GM19351 (cell line): ENCODE results near the gene MSS51.

Experiments
- ATAC-seq: cut with Tn5 transposase; IDR thresholded peaks from one replicate; pipeline ENCODE4 v1.9.1; 2021; ENCODE audit warnings: mild to moderate bottlenecking, moderate library complexity; ENCODE audit not compliant: unreplicated experiment

The MSS51 gene

DNA sequence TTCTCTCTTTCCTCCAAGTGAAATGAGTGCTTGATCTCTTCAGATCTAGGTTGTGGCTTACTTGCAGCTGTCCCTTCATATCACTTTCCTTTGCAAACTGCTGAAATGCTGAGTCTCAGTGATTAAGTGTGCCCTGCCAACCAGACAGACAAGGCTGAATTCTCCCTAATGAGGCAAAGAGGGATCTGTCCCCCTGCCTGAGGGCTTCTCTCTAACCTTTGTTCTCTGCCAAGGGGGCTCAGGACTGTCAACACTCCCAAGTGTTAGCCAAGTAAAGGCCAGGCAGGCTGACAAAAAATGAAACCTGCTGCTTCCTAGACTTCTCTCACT, at the start of gene MSS51:
MSS51 (minus strand) TSS at position 24 of the 330 bp plus-strand sequence. CDS start 5,277 bp downstream, outside the sequence.
- ATAC-seq = no peak

DNA sequence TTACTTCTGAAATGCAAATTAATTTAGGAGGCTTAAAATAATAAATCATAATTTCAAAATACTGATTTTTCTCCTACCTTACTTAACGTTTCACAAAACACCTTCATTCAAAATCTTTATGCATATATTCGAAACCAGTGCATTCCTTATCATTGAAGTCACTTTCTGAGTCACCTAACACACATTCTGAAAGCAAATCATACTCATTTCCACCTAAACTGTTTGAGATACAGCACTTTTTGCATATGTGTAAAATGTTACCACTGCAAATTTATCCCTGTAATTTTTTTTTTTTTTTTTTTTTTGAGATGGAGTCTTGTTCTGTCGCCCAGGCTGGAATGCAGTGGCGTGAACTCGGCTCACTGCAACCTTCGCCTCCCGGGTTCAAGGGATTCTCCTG, 46.8 kb upstream of the MSS51 start:
- no peak for ATAC-seq

DNA sequence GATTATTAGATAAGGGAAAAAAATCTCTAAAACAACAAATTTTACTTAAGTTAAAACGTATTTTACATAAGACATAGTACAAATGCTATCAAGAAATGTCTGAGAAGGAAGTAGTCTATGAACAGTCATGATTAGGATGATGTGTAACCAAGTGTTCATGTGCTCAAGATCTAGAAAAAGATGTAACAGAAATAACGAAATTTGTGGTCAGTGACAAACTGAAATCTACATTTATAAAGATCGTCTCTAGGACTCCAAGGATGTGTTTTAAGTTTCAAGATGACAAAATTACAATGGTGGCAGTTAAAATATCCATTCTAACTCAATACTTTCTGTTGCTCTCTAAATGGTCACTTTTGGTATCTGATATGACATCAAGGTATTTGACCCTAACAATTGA, 45.3 kb upstream of the MSS51 start:
- no peak for ATAC-seq

DNA sequence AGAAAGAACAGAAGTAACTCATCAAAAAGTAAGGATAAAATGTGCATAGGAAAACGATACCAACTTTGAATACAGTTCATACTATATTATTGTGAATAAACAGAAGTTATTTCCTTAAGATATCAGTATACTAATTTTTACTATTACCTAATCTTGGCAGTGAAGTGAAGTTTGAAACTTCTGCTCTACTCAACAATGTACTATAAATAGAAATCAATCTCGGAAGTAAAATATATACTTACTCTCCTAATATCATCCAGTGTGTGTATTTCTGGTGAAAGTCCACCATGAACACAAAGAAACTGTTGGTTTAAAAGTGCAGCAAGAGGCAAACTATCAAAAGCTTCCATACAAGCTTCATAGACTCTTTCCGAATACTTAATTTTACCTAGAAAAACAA, 37.9 kb upstream of the MSS51 start:
- ATAC-seq = no peak

DNA sequence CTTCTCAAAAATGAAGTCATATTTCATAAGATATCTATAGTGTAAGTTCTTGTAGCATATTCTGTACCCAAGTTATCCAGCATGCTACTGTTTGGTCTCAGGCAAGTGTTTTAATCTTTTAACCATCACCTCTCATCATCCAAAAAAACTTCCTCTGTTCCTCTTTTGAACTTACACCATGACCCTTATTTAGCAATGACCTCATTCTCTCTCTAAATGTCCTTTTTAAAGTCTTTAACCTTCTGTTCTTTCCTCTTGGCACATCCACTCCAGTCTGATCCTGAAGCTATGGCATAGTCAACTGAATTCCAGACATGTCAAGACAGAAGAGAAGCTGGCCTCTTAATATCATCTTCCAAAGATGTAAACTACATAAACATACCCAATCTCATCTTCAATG, 36.2 kb upstream of the MSS51 start:
- no peak for ATAC-seq

DNA sequence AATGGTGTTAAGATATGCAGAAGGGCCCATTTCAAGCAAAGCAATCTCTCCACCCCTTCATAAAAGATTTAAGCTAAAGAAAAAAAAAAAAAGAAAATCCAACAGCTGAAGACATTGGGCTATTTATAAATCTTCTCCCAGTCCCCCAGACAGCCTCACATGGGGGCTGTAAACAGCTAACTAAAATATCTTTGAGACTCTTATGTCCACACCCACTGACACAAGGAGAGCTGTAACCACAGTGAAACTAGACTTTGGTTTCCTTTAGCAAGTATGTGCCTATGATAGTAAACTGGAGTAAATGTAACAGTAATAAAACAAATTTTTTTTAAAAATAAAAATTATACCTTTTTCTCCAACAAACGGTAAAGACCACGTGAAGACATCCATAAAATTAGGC, 33.8 kb upstream of the MSS51 start:
- ATAC-seq = peak; percentile 48

DNA sequence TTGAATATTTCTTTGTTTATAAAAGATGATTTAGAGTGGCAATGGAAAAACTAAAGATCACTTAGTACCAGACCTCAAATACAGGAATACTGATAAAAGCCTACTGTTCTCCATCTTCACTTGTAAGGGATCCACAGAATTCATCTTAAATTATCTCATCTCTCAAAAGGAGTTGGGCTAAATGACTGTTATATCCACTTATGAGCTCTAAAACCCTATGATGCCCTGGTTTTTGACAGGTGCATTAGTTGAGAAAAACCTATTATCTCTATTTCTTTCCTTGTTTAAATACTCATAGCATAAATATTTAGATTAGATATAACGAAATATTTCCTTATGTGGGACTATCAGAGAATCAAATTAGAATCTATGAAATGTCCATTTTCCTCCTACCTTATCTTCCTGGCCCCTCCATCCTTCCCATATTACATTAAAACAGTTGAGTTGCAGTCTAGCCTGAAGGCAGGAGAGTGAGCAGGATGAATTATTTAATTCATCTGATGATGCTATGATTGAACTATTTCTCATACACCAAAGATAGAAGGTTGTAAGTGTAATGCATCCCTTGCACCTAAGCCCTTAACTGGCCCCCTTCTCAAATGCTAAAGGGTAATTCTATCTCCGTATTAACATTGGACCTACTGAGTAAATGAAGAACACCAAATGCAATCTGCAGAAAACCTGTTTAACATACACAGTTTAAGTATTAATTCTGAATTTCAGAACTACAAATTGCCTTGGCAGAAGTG, 32.8 kb upstream of the MSS51 start:
- ATAC-seq = no peak

DNA sequence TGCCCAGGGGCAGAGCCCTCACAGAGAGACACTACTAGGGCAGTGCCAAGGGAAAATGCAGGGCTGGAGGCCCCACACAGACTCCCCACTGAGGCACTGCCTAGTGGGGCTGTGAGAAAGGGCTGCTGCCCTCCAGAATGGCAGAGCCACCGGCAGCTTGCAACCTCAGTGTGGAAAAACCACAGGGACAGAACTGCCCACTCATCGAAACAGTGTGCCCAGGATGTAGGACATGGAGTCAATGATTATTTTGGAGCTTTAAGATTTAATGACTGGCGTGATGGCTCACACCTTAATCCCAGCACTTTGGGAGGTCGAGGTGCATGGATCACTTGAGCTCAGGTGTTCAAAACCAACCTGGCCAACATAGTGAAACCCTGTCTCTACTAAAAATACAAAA, 27.5 kb upstream of the MSS51 start:
- ATAC-seq = no peak

DNA sequence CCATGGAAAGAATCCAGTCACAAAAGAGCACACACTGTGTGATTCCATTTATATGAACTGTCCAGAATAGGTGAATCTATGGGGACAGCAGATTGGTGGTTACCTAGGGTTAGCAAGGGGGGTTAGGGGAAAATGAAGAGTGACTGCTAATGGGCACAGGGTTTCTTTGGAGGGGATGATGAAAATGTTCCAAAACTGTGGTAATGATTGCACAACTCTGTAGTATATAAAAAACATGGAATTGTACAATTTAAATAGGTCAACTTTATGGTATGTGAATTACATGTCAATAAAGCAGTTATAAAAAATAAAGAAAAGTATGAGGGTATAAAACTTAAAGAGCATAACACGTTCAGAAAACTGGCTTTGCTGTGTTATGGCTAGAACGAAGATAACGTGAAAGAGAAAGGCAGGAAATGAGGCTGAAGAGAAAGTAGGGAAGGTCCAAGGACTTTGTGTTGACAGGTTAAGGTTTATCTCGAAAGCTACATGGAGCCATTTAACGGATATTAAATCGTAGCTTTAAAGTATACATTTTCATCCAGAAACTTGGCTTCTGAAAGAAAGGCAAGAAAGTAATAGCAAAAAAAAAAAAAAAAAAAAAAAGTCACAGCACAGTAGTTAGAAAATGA, 26.4 kb upstream of the MSS51 start:
- no peak for ATAC-seq

DNA sequence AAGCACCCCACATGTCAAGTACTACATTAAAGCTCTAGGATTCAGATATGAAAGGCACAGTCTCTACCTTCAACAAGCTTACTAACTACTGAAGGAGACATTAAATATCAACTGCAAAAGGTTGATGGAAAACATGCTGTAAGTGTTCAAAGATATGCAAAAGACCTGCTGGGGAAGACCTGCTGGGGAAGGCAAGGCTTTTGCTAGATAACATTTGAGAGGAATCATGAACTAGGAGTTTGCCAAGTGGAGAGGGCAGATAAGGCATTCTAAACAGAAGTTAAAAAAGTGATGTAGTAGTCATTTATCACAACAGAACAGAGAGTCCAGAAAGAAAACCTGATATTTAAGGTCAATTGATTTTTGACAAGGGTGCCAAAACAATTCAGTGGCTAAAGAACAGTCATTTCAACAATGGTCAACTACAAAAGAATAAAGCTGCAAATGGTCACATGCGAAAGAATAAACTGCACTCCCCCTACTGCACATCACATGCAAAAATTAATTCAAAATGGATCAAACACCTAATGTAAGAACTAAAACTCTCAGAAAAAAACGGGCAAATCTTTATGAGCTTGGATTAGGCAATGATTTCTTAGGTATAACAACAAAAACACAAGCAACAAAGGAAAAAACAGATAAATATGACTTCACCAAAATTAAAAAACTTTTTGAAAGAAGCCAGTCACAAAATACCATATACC, 23.0 kb upstream of the MSS51 start:
- no peak for ATAC-seq

DNA sequence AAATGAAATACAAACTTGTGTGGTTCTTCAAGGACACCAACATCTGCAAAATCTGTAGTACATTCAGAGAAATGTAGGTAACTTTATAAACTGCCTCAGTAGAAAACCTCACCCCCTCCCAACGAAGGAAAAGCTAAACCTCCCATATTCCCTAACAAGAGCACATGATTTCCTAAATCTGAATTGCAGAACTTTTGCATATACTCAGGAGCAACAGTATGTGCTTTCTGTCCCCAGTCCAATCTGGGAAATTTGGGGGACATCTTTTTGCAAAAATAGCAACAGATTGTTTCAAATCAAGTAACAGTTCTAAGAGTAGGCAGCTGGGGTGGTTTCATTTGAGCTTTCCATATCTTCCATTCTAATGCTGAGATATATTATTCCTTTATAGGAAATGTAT, 15.8 kb upstream of the MSS51 start:
- ATAC-seq = no peak

DNA sequence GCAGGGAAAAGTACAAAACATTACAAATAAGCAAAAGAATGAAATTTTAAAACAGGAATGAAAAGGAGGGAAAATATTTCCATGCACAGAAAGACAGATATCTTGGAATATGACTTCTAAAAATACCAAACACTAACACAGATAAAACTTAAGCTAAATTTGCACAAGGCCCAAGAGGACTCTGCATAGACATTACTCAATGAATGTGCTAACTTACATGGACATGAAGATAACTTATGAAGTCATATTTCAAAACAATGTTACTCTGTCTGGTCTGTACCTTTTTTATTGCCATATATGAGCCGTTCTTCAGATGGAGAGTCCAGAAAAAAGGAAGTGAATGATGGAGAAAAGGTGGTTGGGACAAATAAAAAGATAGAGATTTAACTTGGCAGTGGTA, 15.0 kb upstream of the MSS51 start:
- ATAC-seq = no peak

DNA sequence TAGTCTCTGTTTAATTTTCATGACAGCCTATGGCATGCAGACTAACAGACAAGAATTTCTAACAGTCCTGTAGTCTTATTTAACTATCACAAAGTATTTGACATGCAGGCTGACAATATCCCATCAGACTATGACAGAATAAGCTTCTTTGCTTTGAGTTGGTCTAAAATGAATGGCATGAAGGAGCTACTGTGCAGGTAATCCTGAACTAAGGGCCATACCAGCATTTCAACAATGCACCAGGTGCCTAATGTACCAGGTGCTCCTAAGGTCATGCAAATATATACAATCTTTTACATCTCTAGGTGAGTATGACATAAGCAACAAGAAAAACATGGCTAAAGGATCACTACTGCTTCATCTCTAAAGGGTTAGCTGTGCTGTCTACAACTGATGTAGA, 13.6 kb upstream of the MSS51 start:
- ATAC-seq = no peak

DNA sequence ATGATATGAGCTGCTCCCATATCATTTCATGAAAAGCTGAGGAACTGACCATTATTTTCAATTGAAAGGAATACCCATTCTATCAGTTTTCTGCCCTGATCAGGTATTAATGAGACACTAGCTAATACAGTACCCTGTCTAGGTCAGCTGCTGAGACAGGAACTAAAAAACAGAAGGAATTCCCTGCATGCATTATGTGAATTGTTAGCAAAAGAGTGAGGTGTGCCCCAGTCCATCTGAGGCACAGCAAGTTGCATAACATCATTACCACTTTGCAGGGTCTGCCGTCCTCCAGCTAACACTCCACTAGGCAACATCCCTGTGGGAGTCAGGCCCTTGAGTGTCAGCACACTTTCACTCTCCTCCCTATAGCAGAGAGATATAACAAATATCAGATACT, 11.1 kb upstream of the MSS51 start:
- ATAC-seq = no peak

DNA sequence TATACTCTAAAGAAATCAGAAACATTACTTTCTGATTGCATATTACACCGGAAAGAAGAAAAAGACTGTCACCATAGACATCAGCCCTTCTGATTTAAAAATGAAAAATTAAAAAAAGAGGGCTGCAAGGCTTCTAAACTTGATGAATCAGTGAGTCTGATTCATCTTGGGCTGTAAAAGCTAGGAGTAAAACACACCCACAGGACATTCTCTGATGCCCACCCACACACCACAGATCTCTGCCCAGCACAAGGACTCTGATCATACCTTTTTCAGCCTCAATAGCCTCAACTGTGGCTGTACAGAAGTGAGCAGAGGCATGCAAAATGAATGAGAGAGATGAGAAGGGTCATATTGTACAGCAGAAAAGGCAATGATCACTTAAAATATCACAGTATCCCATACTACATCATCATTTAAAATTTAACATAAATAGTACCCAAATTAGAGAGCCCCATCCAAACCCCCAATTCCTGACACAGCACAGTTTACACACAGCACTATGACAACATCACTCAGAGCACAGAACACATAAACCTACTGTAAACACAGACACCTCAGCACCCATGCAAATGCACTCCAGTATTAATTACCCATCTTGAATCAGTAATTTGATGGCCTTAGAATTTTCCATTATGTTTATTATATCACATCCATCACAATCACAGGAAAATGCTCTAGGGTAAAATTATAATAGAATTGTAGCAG, 6.4 kb upstream of the MSS51 start:
- ATAC-seq = no peak

DNA sequence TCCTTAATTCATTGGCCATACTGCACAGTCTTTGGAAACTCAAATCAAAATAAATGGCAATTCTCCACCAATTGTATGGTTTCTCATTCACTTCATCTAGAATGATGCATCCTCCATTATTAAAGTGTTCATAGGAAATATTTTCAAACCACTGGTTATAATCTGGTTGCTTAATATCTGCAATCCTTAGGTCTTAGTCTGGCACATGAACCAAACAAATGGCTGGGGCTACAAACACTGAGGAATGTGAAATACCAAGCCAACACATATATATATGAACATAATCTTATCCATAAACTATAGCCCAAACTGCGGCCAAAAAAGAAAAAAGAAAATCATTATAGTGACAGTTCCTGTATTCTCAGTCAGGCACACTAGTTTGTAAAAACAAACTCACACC, 5.7 kb upstream of the MSS51 start:
- ATAC-seq = no peak

DNA sequence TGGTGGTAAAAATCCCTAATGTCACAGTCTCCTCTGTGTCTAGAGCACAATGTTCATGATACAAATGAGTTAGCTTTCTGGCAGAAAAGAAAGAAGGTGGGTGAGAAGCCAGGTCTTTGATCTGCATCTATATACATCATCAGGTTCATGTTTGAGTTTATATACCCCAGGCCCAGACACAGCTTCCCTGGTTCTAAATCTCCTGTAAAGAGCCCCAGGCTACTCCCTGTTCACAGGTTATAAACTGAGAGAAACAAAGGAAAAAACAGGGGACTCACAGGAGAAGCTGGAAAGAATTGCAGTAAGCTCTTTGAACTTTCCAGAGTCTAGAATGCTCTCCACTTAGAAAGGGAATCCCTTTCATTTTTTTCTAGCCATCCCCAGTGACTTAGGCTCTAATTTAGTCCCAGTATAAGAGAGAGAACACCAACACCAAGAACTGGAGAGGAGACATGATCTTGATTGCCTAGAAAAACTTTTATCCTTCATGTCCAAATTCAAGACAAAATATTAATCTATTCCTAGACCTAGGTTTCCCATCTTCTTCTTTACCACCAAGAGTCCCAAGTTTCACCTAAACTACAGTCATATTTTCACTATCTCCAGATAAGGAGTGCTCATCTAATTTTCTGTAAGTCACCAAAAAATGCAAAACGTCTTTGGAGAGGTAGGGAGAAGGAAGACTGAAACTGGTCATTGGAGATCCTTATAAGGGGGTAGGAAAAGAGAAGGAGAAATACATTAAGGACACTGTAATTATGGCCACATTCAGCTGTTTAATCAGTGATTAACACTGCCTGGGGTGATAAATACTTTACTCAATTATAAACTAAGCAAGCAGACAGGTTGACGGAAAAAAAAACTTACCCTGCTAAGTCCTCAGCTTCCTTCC, 469 bp downstream of the MSS51 start:
- no peak for ATAC-seq

DNA sequence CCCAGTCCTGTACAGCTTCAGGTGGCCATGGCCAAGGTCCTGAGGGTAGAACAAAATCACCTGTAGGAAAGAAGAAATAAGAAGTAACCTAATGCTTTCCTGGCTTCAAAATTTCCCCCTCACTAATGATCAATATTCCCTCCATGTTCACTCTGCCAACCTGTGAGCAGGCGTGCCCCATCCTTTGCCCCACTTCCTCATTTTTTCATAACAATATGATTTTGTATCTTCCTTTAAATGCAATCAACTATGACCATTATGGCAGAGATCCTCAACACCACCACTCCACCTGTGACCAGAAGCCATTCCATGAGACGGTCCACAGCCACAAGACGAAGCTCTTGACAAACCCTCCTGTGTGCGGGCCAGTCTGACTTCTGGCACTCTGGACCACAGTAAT, 7.0 kb downstream of the MSS51 start:
- no peak for ATAC-seq

DNA sequence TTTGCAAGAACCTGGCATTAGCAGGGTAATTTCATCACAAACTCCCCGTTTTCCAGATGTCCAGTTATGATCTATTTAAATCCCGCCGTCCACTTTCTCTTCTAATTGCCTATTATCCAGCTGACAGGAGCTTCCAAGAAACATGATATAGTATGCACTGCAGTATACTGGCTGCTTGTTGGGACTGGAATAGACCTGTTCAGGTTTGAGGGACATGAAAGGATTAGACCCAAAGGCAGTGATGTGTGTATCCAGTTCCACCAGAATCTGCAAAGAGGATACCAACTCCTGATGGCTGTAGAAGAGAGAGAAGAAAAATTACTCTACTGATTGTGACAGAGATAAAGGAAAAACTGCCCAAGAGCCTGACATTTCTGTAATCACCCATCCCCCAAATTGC, 8.9 kb downstream of the MSS51 start:
- no peak for ATAC-seq

DNA sequence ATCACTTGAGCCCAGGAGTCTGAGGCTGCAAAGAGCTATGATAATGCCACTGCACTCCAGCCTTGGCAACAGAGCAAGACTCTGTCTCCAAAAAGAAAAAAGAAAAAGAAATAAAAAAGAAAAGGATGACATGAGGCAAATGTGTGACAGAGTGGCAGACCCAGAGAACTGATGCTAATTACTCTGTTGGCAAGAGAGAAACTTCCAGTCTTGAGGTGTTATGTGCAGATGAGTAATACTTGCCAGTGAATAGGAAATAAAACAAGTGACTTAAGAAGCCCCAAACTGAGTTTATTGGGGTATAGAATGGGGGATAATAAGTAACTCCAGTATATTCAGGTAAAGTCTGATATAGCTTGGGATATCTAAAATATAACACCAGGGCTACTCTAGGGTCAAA, 10.1 kb downstream of the MSS51 start:
- no peak for ATAC-seq

DNA sequence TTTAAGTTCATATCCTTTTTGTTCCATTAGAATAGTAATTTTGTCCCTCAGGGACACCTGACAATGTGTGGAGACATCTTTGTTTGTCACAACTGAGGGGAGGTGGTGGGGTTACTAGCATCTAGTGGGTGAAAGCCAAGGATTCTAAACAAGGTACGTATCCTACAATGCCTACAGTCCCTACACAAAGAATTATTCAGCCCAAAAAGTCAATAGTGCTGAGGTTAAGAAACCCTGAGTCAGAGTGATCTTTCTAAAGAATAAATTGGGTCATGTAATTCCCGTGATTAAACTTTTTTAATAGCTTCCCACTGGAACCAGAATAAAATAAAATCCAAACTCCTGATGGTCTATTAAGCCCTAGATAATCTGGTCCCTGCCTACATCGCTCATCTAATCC, 16.8 kb downstream of the MSS51 start:
- ATAC-seq = no peak
